K562 (cell line): ENCODE results near the gene C2. TPM values are rescaled to one million over a fixed set of nuclear protein-coding genes. Genes with fewer than 3 reads are reported as not detected.

ENCODE experiments used
- BRF1 ChIP-seq: IDR thresholded peaks from 3 replicates; pipeline ENCODE4 v1.6.1; 2011; ENCODE audit warnings: borderline replicate concordance, mild to moderate bottlenecking; ENCODE audit not compliant: insufficient read length; ENCODE audit errors: extremely low read depth
- CHD4 ChIP-seq: fragments of 200-600 bp; sonication (generic); IDR thresholded peaks from 3 replicates; pipeline ENCODE4 v1.6.1; 2012; ENCODE audit warnings: low read depth, mild to moderate bottlenecking, mixed read lengths, low read length, inconsistent platforms; ENCODE audit not compliant: insufficient read depth, insufficient replicate concordance, poor library complexity, severe bottlenecking
- DACH1 ChIP-seq: fragments of 450-650 bp; IDR thresholded peaks from 2 replicates; pipeline ENCODE4 v1.6.1; 2018; ENCODE audit not compliant: partially characterized antibody
- DIDO1 ChIP-seq: fragments of 450-650 bp; IDR thresholded peaks from 2 replicates; pipeline ENCODE4 v1.6.1; 2016; ENCODE audit warnings: low read depth, missing biosample characterization, missing genetic modification characterization
- FIP1L1 ChIP-seq: fragments of 200-400 bp; formaldehyde crosslinking; IDR thresholded peaks from 2 replicates; pipeline ENCODE4 v1.6.1; 2018; ENCODE audit warnings: mild to moderate bottlenecking, low read depth, low read length; ENCODE audit not compliant: poor library complexity, severe bottlenecking
- FOXJ3 ChIP-seq: sonication (generic); formaldehyde crosslinking; IDR thresholded peaks from 2 replicates; pipeline ENCODE4 v1.4.0; 2020; ENCODE audit warnings: mild to moderate bottlenecking, missing genetic modification reagents
- GABPB2 ChIP-seq: fragments of 250-450 bp; sonication (Bioruptor Pico); conservative IDR thresholded peaks from 2 replicates; pipeline ENCODE4 v1.5.1; 2021; ENCODE audit warnings: mild to moderate bottlenecking
- MEF2D ChIP-seq: conservative IDR thresholded peaks from 2 replicates; pipeline ENCODE4 v1.6.1; 2016; ENCODE audit warnings: low read depth, missing genetic modification characterization, missing compliant biosample characterization
- PKNOX1 ChIP-seq: fragments of 450-650 bp; IDR thresholded peaks from 2 replicates; pipeline ENCODE4 v1.6.1; 2016
- POLR3G ChIP-seq: IDR thresholded peaks from 2 replicates; pipeline ENCODE4 v1.6.1; 2011; ENCODE audit not compliant: insufficient read length, insufficient replicate concordance; ENCODE audit errors: extremely low read depth
- PRDM10 ChIP-seq: fragments of 450-650 bp; IDR thresholded peaks from 2 replicates; pipeline ENCODE4 v1.6.1; 2018; ENCODE audit not compliant: partially characterized antibody
- SP1 ChIP-seq: sonication (generic); formaldehyde crosslinking; IDR thresholded peaks from 2 replicates; pipeline ENCODE4 v1.8.1; 2022; ENCODE audit warnings: mild to moderate bottlenecking, missing genetic modification reagents
- THAP7 ChIP-seq: fragments of 250-450 bp; sonication (Bioruptor Pico); IDR thresholded peaks from 2 replicates; pipeline ENCODE4 v1.5.0; 2021
- VEZF1 ChIP-seq: fragments of 200-800 bp; sonication (Bioruptor generic); IDR thresholded peaks from 2 replicates; pipeline ENCODE4 v1.6.1; 2017; ENCODE audit warnings: missing genetic modification characterization, missing compliant biosample characterization
- polyA plus RNA-seq, 8 experiments: library from polyadenylated mRNA; depleted of rRNA in 4 of 8; stranded (reverse) in 5 of 8; unstranded in 3 of 8; fragments of >200 nt; fragmentation: Nextera tagmentation in 2 of 8; fragmentation: Illumina TruSeq in 1 of 8; extraction: Ambion mirVana in 2 of 8; extraction: Trizol in 1 of 8; gene quantifications; 2 replicates each; pipeline versions ENCODE4 v1.2.1 to v1.2.3, GENCODE V29; 2011 to 2014; ENCODE audit warnings: inconsistent platforms in 1 of 8, missing spikeins in 1 of 8
- total RNA-seq, 7 experiments: library from RNA; depleted of rRNA in 6 of 7; stranded (reverse); fragments of >200 nt in 6 of 7; fragmentation: Illumina TruSeq in 2 of 7; extraction: Trizol in 2 of 7; gene quantifications; 2 replicates each; pipeline versions ENCODE4 v1.2.1 to v1.2.3, GENCODE V29; 2011 to 2021; ENCODE audit warnings: low replicate concordance in 1 of 7
- TF ChIP-seq, protein P1 (sequence below): fragments of 250-450 bp; sonication (Bioruptor Pico); IDR thresholded peaks from 2 replicates; pipeline ENCODE4 v1.9.0; 2021; ENCODE audit warnings: mild to moderate bottlenecking, inconsistent platforms
- TF ChIP-seq, protein P2 (sequence below): fragments of 250-450 bp; sonication (Bioruptor Pico); IDR thresholded peaks from 2 replicates; pipeline ENCODE4 v1.8.0; 2021; ENCODE audit warnings: borderline replicate concordance, mild to moderate bottlenecking, moderate library complexity; ENCODE audit not compliant: poor library complexity, severe bottlenecking

The C2 gene
- total and polyA plus RNA-seq, 9 of the 15 experiments (the other 6 are each of a cell fraction or from before 2014, with no cell fraction given) = 0.05 to 1.1 (median 0.39) TPM; not detected in 1

DNA sequence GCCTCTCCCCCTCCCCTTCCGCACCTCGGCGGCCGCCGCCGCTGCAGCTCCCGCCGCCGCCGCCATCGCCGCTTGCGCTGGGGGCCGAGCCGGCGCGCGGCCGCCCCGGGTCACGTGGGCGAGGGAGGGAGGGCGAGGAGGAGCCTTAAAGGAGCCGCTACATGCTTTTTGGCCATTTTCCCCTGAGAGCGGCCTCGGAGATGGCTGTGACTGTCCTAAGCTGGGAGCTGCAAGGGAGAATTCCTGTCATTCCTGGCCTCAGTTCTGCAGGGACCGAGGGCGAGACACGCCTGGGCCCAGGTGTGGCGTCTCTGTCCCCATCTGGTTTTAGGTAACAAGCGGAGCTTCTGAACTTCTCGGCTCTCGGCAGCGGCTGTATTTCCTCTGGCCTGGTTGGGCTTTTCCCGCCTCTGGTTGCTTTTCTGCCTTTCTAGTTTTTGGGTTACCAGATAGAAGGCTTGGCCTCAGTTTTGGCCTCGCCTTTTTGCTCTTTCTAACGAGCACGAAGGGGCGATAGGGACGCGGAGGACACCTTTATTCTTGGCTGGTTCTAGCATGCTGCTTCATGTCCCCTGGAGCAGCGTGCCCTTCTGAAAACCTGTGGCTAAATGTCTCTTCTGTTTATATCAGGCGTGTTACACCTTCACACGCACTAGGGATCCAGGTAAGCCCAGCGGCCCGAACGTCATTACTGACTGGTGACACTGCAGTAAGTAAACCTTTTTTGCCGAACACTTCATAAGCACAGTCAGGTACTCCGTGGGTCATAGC lies 29.7 kb upstream of the C2 start, which contains the start of gene EHMT2 (continued):
- peak; percentile 99 for TF ChIP-seq VEZF1 (CRISPR knock-in tag)
- TF ChIP-seq FOXJ3 = no peak
- no peak for TF ChIP-seq CHD4
- no peak for TF ChIP-seq FIP1L1
- no peak for TF ChIP-seq DACH1
- TF ChIP-seq SP1 (CRISPR knock-in tag) = no peak
- TF ChIP-seq, protein P1, sequence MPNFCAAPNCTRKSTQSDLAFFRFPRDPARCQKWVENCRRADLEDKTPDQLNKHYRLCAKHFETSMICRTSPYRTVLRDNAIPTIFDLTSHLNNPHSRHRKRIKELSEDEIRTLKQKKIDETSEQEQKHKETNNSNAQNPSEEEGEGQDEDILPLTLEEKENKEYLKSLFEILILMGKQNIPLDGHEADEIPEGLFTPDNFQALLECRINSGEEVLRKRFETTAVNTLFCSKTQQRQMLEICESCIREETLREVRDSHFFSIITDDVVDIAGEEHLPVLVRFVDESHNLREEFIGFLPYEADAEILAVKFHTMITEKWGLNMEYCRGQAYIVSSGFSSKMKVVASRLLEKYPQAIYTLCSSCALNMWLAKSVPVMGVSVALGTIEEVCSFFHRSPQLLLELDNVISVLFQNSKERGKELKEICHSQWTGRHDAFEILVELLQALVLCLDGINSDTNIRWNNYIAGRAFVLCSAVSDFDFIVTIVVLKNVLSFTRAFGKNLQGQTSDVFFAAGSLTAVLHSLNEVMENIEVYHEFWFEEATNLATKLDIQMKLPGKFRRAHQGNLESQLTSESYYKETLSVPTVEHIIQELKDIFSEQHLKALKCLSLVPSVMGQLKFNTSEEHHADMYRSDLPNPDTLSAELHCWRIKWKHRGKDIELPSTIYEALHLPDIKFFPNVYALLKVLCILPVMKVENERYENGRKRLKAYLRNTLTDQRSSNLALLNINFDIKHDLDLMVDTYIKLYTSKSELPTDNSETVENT (CRISPR knock-in tag) = 0 out of 2 replicates have a peak, but pooled peaks have one; percentile 46
- no peak for TF ChIP-seq DIDO1 (tag)
- TF ChIP-seq THAP7 (CRISPR knock-in tag) = no peak; the same call in 1 of the 2 replicates
- TF ChIP-seq GABPB2 (CRISPR knock-in tag) = no peak
- no peak for TF ChIP-seq MEF2D (tag)
- no peak for TF ChIP-seq PRDM10
- TF ChIP-seq PKNOX1 = no peak
- TF ChIP-seq BRF1 = no peak
- TF ChIP-seq POLR3G = no peak
- TF ChIP-seq, protein P2, sequence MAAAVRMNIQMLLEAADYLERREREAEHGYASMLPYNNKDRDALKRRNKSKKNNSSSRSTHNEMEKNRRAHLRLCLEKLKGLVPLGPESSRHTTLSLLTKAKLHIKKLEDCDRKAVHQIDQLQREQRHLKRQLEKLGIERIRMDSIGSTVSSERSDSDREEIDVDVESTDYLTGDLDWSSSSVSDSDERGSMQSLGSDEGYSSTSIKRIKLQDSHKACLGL (CRISPR knock-in tag) = peak; percentile 8
